Type B pancreatic cell (in vitro differentiated cells): Measurements from ENCODE around the gene SDHA. TPM values are rescaled to one million over a fixed set of nuclear protein-coding genes. Genes with fewer than 3 reads are reported as not detected.
A peak's percentile ranks its signal among the peaks of the same experiment; 100 is the strongest.
"Not testable (repeated sequence)": the region's sequence is repeated elsewhere in the genome, so short reads cannot be mapped to it uniquely, and the experiment has no call there.

ENCODE experiments used
- DNase-seq: peaks from one replicate; pipeline ENCODE4 v3.0.0; 2021; ENCODE audit warnings: mixed read lengths; ENCODE audit not compliant: unreplicated experiment; ENCODE audit errors: extremely low spot score
- H3K27ac Mint-ChIP-seq: 2 replicates; pipeline ENCODE4 v1.8.0; 2021; ENCODE audit warnings: mild to moderate bottlenecking, mixed read lengths
- H3K27me3 Mint-ChIP-seq: 2 replicates; pipeline ENCODE4 v1.8.0; 2021; ENCODE audit warnings: mixed read lengths
- H3K36me3 Mint-ChIP-seq: 2 replicates; pipeline ENCODE4 v1.8.0; 2021; ENCODE audit warnings: mixed read lengths
- H3K4me1 Mint-ChIP-seq: one replicate; pipeline ENCODE4 v1.8.0; 2021; ENCODE audit warnings: mixed read lengths; ENCODE audit not compliant: unreplicated experiment
- H3K4me3 Mint-ChIP-seq: 2 replicates; pipeline ENCODE4 v1.8.0; 2021; ENCODE audit warnings: mild to moderate bottlenecking, mixed read lengths
- H3K9me3 Mint-ChIP-seq: 2 replicates; pipeline ENCODE4 v1.8.0; 2021; ENCODE audit warnings: mixed read lengths
- CTCF ChIP-seq: fragments of 200-600 bp; sonication (generic); conservative IDR thresholded peaks from 2 replicates; pipeline ENCODE4 v1.5.0; 2021; ENCODE audit warnings: antibody characterized with exemption, mild to moderate bottlenecking
- long read RNA-seq: library from polyadenylated mRNA; unstranded; transcript quantifications from one replicate; pipeline ENCODE4 v2.0.0, GENCODE V29; 2020
- total RNA-seq: library from RNA; stranded (reverse); gene quantifications from 2 replicates; pipeline ENCODE4 v1.2.1, GENCODE V29; 2021; ENCODE audit warnings: low replicate concordance

Gene SDHA
- 143 and 179 TPM in 2 replicates for total RNA-seq
- long read RNA-seq, transcript SDHA-213 (14 exons, 2,148 nt), result minor isoform, 5 of 1,051 reads
- long read RNA-seq, transcript SDHA-204 (13 exons, 2,067 nt), result minor isoform, 25 of 1,051 reads
- long read RNA-seq, transcript SDHA-201 (15 exons, 2,390 nt), result major isoform, 915 of 1,051 reads
- long read RNA-seq, partial matches to known transcripts, result 45 of 1,051 reads
- long read RNA-seq, other reads (novel, unspliced or antisense), result 56 of 1,051 reads

- Mint-ChIP-seq H3K27ac (peak within 1 kb of the TSS; percentile 87), H3K36me3 (peaks cover 12% of the 10 kb centered on the region), H3K4me3 (peak within 1 kb of the TSS; percentile 97), H3K4me1 (peaks cover 39% of the 10 kb centered on the region)
- H3K27me3 Mint-ChIP-seq, H3K9me3 Mint-ChIP-seq: not testable (repeated sequence)
- TF ChIP-seq CTCF, result peak; percentile 42
- DNase-seq, result peak; percentile 100
Observed at GRCh38 chr5:217494-218456, at the start of gene SDHA, which contains the start of gene CCDC127. Gene SDHA (plus strand): TSS chr5:218320. CDS start chr5:218356, 36 bp downstream. Gene CCDC127 (minus strand): TSS chr5:218153. CDS start chr5:216849, 1,304 bp downstream.

GRCh38 chr5:169071-169727, 48.9 kb upstream of the SDHA start:
- H3K4me1 Mint-ChIP-seq, result peaks cover 9% of the 10 kb centered on the region
- H3K27me3 Mint-ChIP-seq, result no peaks in the 10 kb centered on the region
- no peak for TF ChIP-seq CTCF
- DNase-seq, result no peak
- no peak overlapping the region for H3K27ac Mint-ChIP-seq
- H3K9me3 Mint-ChIP-seq, result no peaks in the 10 kb centered on the region
- H3K36me3 Mint-ChIP-seq, result peaks cover 8% of the 10 kb centered on the region
- no peak overlapping the region for H3K4me3 Mint-ChIP-seq

- H3K36me3 Mint-ChIP-seq, result peaks cover 6% of the 10 kb centered on the region
- no peak overlapping the region for H3K4me3 Mint-ChIP-seq
- peaks cover 9% of the 10 kb centered on the region for H3K4me1 Mint-ChIP-seq
- no peak for DNase-seq
- no peak for TF ChIP-seq CTCF
- H3K27me3 Mint-ChIP-seq, result no peaks in the 10 kb centered on the region
- no peaks in the 10 kb centered on the region for H3K9me3 Mint-ChIP-seq
- no peak overlapping the region for H3K27ac Mint-ChIP-seq
Observed at GRCh38 chr5:169728-170094, 48.4 kb upstream of the SDHA start.

- no peaks in the 10 kb centered on the region for H3K27me3 Mint-ChIP-seq
- peaks cover 6% of the 10 kb centered on the region for H3K36me3 Mint-ChIP-seq
- DNase-seq, result no peak
- H3K4me1 Mint-ChIP-seq, result peaks cover 9% of the 10 kb centered on the region
- H3K4me3 Mint-ChIP-seq, result no peak overlapping the region
- H3K27ac Mint-ChIP-seq, result no peak overlapping the region
- TF ChIP-seq CTCF, result no peak
- no peaks in the 10 kb centered on the region for H3K9me3 Mint-ChIP-seq
Observed at GRCh38 chr5:170971-171800, 46.9 kb upstream of the SDHA start.

GRCh38 chr5:171801-172331, 46.3 kb upstream of the SDHA start:
- no peak for TF ChIP-seq CTCF
- Mint-ChIP-seq H3K4me3 (no peak overlapping the region), H3K36me3 (peaks cover 6% of the 10 kb centered on the region), H3K4me1 (peaks cover 9% of the 10 kb centered on the region), H3K9me3 (no peaks in the 10 kb centered on the region), H3K27ac (no peak overlapping the region), H3K27me3 (no peaks in the 10 kb centered on the region)
- DNase-seq, result no peak
